Right lobe of liver (tissue), 6 donors: ENCODE results near the gene IFNL4. TPM values are rescaled to one million over a fixed set of nuclear protein-coding genes. Genes with fewer than 3 reads are reported as not detected.

ENCODE experiments used
- ATAC-seq, 4 donors: fragments of 200-7000 bp; cut with Tn5 transposase; one replicate each; pipeline ENCODE4 v1.9.1; 2020; ENCODE audit warnings: mild to moderate bottlenecking in 4 of 4, moderate library complexity in 4 of 4
- DNase-seq, 3 donors: peaks; one replicate each; pipeline ENCODE4 v3.0.0-alpha.2; 2020
- H3K27ac ChIP-seq, 3 donors: fragments of 200-600 bp; one replicate each; pipeline ENCODE4 v1.8.0; 2022
- H3K27me3 ChIP-seq, 2 donors: fragments of 200-600 bp; one replicate each; pipeline ENCODE4 v1.8.0; 2022
- H3K36me3 ChIP-seq, 4 donors: fragments of 200-600 bp; sonication (generic) in 1 of 4; one replicate each; pipeline versions ENCODE4 v1.5.1 to v1.8.0; 2017 to 2022; ENCODE audit warnings: control low read depth in 1 of 4
- H3K4me1 ChIP-seq, 4 donors: fragments of 200-600 bp; sonication (generic) in 1 of 4; one replicate each; pipeline versions ENCODE4 v1.5.1 to v1.8.0; 2017 to 2022; ENCODE audit warnings: control low read depth in 1 of 4
- H3K4me3 ChIP-seq, 3 donors: fragments of 200-600 bp; one replicate each; pipeline ENCODE4 v1.8.0; 2022
- H3K9me3 ChIP-seq, 4 donors: fragments of 200-600 bp; sonication (generic) in 1 of 4; one replicate each; pipeline versions ENCODE4 v1.5.1 to v1.8.0; 2017 to 2022; ENCODE audit warnings: control low read depth in 1 of 4
- POLR2A ChIP-seq: fragments of 450-650 bp; IDR thresholded peaks from one replicate; pipeline ENCODE4 v1.6.1; 2017; ENCODE audit warnings: antibody characterized with exemption, mild to moderate bottlenecking
- WGBS: methylation state at CpG from one replicate; pipeline ENCODE4 v1.1.6; 2018; ENCODE audit warnings: low coverage, low lambda C conversion rate; ENCODE audit not compliant: insufficient coverage; ENCODE audit errors: missing lambda C conversion rate; 5-methylcytosine and 5-hydroxymethylcytosine counted together
- intact Hi-C, 2 donors: fragments of 100-400 bp; cut with DNase I; formaldehyde crosslinking; loops; one replicate each; pipeline versions ENCODE4 v1.11.2 to v1.14.1; 2022
- long read RNA-seq: library from polyadenylated mRNA; unstranded; transcript quantifications from one replicate; pipeline ENCODE4 v2.0.0, GENCODE V29; 2019
- total RNA-seq, 6 experiments: library from RNA; depleted of rRNA in 2 of 6; stranded (reverse); fragments of >200 nt in 2 of 6; fragmentation: NEBNext Ultra II Directional in 3 of 6; extraction: Animal tissue kit (Norgen Biotek cat#: 25700) in 3 of 6; gene quantifications; one replicate each; pipeline versions ENCODE4 v1.1.0 to v1.2.4, GENCODE V29; 2016 to 2023
- TF ChIP-seq, protein P1 (sequence below), 4 donors: fragments of 200-600 bp in 3 of 4; fragments of 450-650 bp in 1 of 4; IDR thresholded peaks; one replicate each; pipeline versions ENCODE4 v1.5.1 to v1.8.0; 2016 to 2022; ENCODE audit warnings: antibody characterized with exemption in 4 of 4, mild to moderate bottlenecking in 2 of 4
- donor health status: DM: no; HTN: yes; CAD: no.
- donor health status: DM: no; HTN: no; CAD: no.
- donor health status: DM: no; HTN: no; CAD: no.
- donor health status: DM: no; HTN: yes; CAD: no.
- donor health status: DM: no; HTN: yes; CAD: no.

IFNL4 gene
- not detected for total RNA-seq
- long read RNA-seq: 0 reads

DNA sequence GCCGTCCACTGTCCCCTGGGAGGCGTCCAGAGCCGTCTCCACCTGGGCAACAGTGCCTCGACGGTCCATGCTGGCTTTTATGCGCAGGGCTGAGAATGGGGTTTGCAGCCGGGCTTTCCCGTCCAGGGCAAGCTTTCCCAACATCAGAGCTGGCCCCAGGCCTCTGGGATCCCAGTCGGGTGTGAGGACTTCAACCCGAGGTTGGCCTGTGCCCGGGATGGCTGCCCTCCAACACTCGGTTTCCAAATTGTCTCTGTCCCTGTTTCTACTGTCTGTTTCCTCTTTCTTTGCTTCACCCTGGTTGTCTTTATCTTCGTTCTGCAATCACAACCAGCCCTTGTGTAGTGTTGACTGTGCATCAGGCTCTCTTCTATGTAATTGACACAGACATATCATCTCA lies at the start of gene IFNL4:
Gene IFNL4 (minus strand): TSS at position 51 of the 400 bp plus-strand sequence.
- no peak within 1 kb of the TSS for H3K4me3 ChIP-seq
- H3K4me1 ChIP-seq: peaks cover 0 to 14% (median 2%) of the 10 kb centered on the region in 4 donors
- no peak for TF ChIP-seq POLR2A
- TF ChIP-seq, protein P1, sequence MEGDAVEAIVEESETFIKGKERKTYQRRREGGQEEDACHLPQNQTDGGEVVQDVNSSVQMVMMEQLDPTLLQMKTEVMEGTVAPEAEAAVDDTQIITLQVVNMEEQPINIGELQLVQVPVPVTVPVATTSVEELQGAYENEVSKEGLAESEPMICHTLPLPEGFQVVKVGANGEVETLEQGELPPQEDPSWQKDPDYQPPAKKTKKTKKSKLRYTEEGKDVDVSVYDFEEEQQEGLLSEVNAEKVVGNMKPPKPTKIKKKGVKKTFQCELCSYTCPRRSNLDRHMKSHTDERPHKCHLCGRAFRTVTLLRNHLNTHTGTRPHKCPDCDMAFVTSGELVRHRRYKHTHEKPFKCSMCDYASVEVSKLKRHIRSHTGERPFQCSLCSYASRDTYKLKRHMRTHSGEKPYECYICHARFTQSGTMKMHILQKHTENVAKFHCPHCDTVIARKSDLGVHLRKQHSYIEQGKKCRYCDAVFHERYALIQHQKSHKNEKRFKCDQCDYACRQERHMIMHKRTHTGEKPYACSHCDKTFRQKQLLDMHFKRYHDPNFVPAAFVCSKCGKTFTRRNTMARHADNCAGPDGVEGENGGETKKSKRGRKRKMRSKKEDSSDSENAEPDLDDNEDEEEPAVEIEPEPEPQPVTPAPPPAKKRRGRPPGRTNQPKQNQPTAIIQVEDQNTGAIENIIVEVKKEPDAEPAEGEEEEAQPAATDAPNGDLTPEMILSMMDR (IDR thresholded peaks at IDR 0.05): no peak
- WGBS: 38% methylated on average over 5 of the region's 13 CpGs
- peaks cover 0 to 8% of the 10 kb centered on the region in 2 donors for H3K27me3 ChIP-seq
- peak; percentile 91 to 95 (median 92) for ATAC-seq
- no peaks in the 10 kb centered on the region for H3K9me3 ChIP-seq
- H3K27ac ChIP-seq: no peak within 1 kb of the TSS
- no peaks in the 10 kb centered on the region for H3K36me3 ChIP-seq
- intact Hi-C loops: no loop called here
- DNase-seq: peak; percentile 81 to 93 (median 89)

GRCh38 chr19:39297931-39298634 lies 49.4 kb upstream of the IFNL4 start:
- no peak for TF ChIP-seq POLR2A
- TF ChIP-seq, protein P1 (IDR thresholded peaks at IDR 0.05): no peak
- H3K27ac ChIP-seq: no peak overlapping the region
- 38% methylated on average over 9 of the region's 17 CpGs for WGBS
- H3K4me1 ChIP-seq: no peaks in the 10 kb centered on the region
- no peak overlapping the region for H3K4me3 ChIP-seq
- intact Hi-C loops: no loop called here
- ATAC-seq (peak; percentile 40 to 70 (median 64)), DNase-seq (peak in 1 of 3 donors; percentile 60)
- H3K27me3 ChIP-seq: no peaks in the 10 kb centered on the region
- no peaks in the 10 kb centered on the region for H3K9me3 ChIP-seq
- H3K36me3 ChIP-seq: no peaks in the 10 kb centered on the region

GRCh38 chr19:39296906-39297305 lies 48.2 kb upstream of the IFNL4 start:
- WGBS: 80% methylated on average over 2 of the region's 4 CpGs

DNA sequence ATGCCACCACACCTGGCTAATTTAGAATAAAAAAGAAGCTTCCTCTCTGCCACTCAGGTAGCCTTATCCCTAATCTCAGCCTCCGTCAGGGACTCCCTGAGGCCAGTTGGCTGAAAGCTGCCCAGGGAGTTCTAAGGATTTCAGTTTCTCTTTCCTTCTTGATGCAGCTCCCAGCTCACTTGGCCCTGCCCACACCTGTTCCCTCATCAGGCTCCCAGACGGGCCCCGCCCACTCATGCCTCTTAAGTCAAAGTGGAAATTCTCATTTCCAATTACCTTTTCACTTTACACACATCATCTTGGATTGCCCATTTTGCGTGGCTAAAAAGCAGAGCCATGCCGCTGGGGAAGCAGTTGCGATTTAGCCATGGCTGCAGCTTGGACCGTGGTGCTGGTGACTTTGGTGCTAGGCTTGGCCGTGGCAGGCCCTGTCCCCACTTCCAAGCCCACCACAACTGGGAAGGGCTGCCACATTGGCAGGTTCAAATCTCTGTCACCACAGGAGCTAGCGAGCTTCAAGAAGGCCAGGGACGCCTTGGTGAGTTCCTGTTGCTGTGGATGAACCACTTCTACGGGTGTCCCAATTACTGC lies 47.5 kb upstream of the IFNL4 start, which contains the start of gene IFNL1:
Gene IFNL1 (plus strand): TSS at position 353 of the 591 bp plus-strand sequence. CDS start 15 bp downstream, at position 368.
- H3K36me3 ChIP-seq: no peaks in the 10 kb centered on the region
- WGBS: 84% methylated on average over 7 of the region's 11 CpGs
- H3K27ac ChIP-seq: no peak within 1 kb of the TSS
- no peak for ATAC-seq
- H3K9me3 ChIP-seq: no peaks in the 10 kb centered on the region
- no peaks in the 10 kb centered on the region for H3K4me1 ChIP-seq
- H3K27me3 ChIP-seq: no peaks in the 10 kb centered on the region
- no peak for DNase-seq
- intact Hi-C loops: no loop called here
- TF ChIP-seq, protein P1 (IDR thresholded peaks at IDR 0.05): no peak
- TF ChIP-seq POLR2A: no peak
- H3K4me3 ChIP-seq: no peak within 1 kb of the TSS

More at GRCh38 chr19:39296906-39297305, 48.2 kb upstream of the IFNL4 start:
- H3K36me3 ChIP-seq: no peaks in the 10 kb centered on the region
- no peak overlapping the region for H3K4me3 ChIP-seq
- H3K27me3 ChIP-seq: no peaks in the 10 kb centered on the region
- H3K9me3 ChIP-seq: no peaks in the 10 kb centered on the region
- ATAC-seq (no peak), DNase-seq (no peak)
- TF ChIP-seq, protein P1 (IDR thresholded peaks at IDR 0.05): no peak
- TF ChIP-seq POLR2A: no peak
- intact Hi-C loops: no loop called here
- H3K27ac ChIP-seq: no peak overlapping the region
- no peaks in the 10 kb centered on the region for H3K4me1 ChIP-seq
